Fibroblast of gingiva (primary cell): ENCODE results near the gene SLC6A17.

Source experiments
- DNase-seq: peaks from one replicate; pipeline ENCODE4 v3.0.0-alpha.2; 2011; ENCODE audit warnings: low read depth

Gene SLC6A17

GRCh38 chr1:110242062-110242461 lies 91.8 kb downstream of the SLC6A17 start:
- DNase-seq = no peak

GRCh38 chr1:110242731-110243130 lies 92.4 kb downstream of the SLC6A17 start:
- no peak for DNase-seq

GRCh38 chr1:110243146-110243545 lies 92.9 kb downstream of the SLC6A17 start:
- no peak for DNase-seq

- DNase-seq = no peak
Observed at GRCh38 chr1:110243574-110243973, 93.3 kb downstream of the SLC6A17 start.

GRCh38 chr1:110245876-110246620 lies 95.8 kb downstream of the SLC6A17 start:
- DNase-seq = no peak

- no peak for DNase-seq
Observed at GRCh38 chr1:110248746-110249145, 98.5 kb downstream of the SLC6A17 start.

GRCh38 chr1:110249256-110249655 lies 99.0 kb downstream of the SLC6A17 start:
- no peak for DNase-seq

GRCh38 chr1:110250008-110250407 lies 99.7 kb downstream of the SLC6A17 start:
- no peak for DNase-seq

- DNase-seq = no peak
Observed at GRCh38 chr1:110250749-110251148, 100.5 kb downstream of the SLC6A17 start.
